Ovary (tissue), 9 donors: ENCODE measurements around the gene PADI1. TPM values are rescaled to one million over a fixed set of nuclear protein-coding genes. Genes with fewer than 3 reads are reported as not detected.

Experiments used
- DNase-seq, 5 donors: peaks; one replicate each; pipeline ENCODE4 v3.0.0-alpha.2; 2019 to 2020
- H3K27ac ChIP-seq, 2 donors: fragments of 200-600 bp; one replicate each; pipeline versions ENCODE4 v1.5.1 to v1.8.0; 2019 to 2022
- H3K27me3 ChIP-seq: fragments of 200-600 bp; one replicate; pipeline ENCODE4 v1.8.0; 2022
- H3K36me3 ChIP-seq: fragments of 200-600 bp; sonication (generic); one replicate; pipeline ENCODE4 v1.5.1; 2019
- H3K4me1 ChIP-seq: one replicate; pipeline ENCODE4 v1.8.1; 2013; ENCODE audit warnings: mild to moderate bottlenecking, moderate library complexity; ENCODE audit not compliant: insufficient read depth
- H3K4me3 ChIP-seq: fragments of 200-600 bp; sonication (generic); one replicate; pipeline ENCODE4 v1.5.1; 2017
- H3K9me3 ChIP-seq, 2 donors: fragments of 200-600 bp in 1 of 2; sonication (generic) in 1 of 2; one replicate each; pipeline versions ENCODE4 v1.5.1 to v1.8.1; 2013 to 2019; ENCODE audit warnings: mild to moderate bottlenecking in 1 of 2, moderate library complexity in 1 of 2
- EP300 ChIP-seq: sonication (generic); formaldehyde crosslinking; IDR thresholded peaks from one replicate; pipeline ENCODE4 v1.6.1; 2017; ENCODE audit warnings: antibody characterized with exemption
- POLR2A ChIP-seq: fragments of 450-650 bp; IDR thresholded peaks from one replicate; pipeline ENCODE4 v1.6.1; 2017; ENCODE audit warnings: antibody characterized with exemption, mild to moderate bottlenecking, moderate library complexity
- WGBS, 3 donors: extraction: QIAGEN DNeasy Blood & Tissue Kit in 1 of 3; methylation state at CpG; one replicate each; pipeline versions ENCODE4 v1.1.5 to v1.1.7; 2013 to 2017; 5-methylcytosine and 5-hydroxymethylcytosine counted together
- intact Hi-C, 4 donors: fragments of 100-400 bp; cut with DNase I; formaldehyde crosslinking; loops; one replicate each; pipeline versions ENCODE4 v1.11.0 to v1.15.1; 2022 to 2023
- polyA plus RNA-seq, 2 donors: library from polyadenylated mRNA; stranded (reverse); fragments of 200-250 nt in 1 of 2; fragments of 350-450 nt in 1 of 2; fragmentation: Illumina TruSeq in 1 of 2; extraction: RNeasy Lipid Tissue Mini Kit (QIAGEN cat#74804) in 1 of 2; gene quantifications; one replicate each; pipeline ENCODE4 v1.2.3, GENCODE V29; 2013 to 2014
- total RNA-seq, 7 donors: library from RNA; depleted of rRNA in 2 of 7; stranded (reverse); fragments of >200 nt in 2 of 7; fragmentation: NEBNext Ultra II Directional in 3 of 7; extraction: Animal tissue kit (Norgen Biotek cat#: 25700) in 3 of 7; gene quantifications; one replicate each; pipeline versions ENCODE4 v1.1.0 to v1.2.4, GENCODE V29; 2016 to 2023
- TF ChIP-seq, protein P1 (sequence below), 3 donors: fragments of 450-650 bp in 2 of 3; fragments of 200-600 bp in 1 of 3; IDR thresholded peaks; one replicate each; pipeline versions ENCODE4 v1.5.1 to v1.8.0; 2016 to 2022; ENCODE audit warnings: antibody characterized with exemption in 3 of 3, mild to moderate bottlenecking in 1 of 3
- donor health status: DM: no; HTN: no; CAD: no; lungs with moderate emphysema.
- donor health status: DM: no; HTN: no; CAD: no.
- donor health status: Bipolar disorder and iron deficiency.
- donor health status: DM: yes; HTN: yes; CAD: no.
- donor health status: DM: no; HTN: no; CAD: no.
- donor health status: DM: yes; HTN: yes; CAD: no.

PADI1 gene
- total and polyA plus RNA-seq, 9 donors: 0.07 TPM; not detected in 8

DNA sequence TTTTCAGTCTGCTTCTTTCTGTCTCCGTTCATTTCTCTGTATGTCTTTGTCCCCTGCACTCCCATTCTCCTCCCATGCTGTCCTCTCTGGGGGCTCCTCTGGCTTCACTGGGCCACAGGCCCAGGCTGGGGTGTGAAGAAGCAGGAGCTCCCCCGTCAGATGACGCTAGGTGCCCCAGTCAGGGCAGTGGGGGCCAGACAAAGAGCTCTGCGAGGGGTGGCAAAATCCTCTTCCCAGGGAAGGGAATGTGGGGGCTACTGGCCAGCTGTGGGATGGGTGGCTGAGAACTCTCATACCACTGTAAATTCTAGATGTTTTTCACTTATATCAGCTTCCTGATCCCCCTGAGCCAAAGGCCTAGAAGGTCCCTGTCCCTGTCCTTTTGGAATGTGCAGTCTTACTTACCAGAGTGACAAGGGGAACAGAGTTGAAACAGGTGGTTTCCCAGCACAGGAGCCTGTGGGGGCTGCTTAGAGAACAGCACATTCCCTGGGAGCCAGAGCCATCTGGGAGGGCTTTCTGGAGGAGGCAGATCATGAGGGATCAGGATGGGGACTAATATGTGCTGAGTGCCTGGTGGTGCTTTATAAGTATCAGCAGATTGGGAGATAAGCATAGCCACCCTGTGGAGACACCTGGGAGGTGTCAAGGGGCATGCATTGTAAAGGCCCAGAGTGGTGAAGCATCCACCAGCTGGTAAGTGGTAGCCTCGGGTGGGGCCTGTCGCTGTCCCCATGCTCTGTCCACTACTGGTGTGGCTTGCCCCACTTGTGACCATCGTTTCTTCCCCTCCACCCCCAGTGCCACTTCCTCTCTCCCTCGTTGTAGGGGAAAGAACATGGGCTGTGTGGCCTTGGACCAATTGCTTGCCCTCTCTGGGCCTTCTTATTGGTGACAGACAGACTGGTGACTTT lies 10.1 kb upstream of the PADI1 start:
- DNase-seq: peak in 1 of 5 donors; percentile 4
- Histone ChIP-seq H3K27me3 (no peaks in the 10 kb centered on the region), H3K4me1 (no peaks in the 10 kb centered on the region), H3K36me3 (no peaks in the 10 kb centered on the region), H3K4me3 (no peak overlapping the region), H3K27ac (no peak overlapping the region), H3K9me3 (no peaks in the 10 kb centered on the region)
- TF ChIP-seq POLR2A: no peak
- TF ChIP-seq, protein P1, sequence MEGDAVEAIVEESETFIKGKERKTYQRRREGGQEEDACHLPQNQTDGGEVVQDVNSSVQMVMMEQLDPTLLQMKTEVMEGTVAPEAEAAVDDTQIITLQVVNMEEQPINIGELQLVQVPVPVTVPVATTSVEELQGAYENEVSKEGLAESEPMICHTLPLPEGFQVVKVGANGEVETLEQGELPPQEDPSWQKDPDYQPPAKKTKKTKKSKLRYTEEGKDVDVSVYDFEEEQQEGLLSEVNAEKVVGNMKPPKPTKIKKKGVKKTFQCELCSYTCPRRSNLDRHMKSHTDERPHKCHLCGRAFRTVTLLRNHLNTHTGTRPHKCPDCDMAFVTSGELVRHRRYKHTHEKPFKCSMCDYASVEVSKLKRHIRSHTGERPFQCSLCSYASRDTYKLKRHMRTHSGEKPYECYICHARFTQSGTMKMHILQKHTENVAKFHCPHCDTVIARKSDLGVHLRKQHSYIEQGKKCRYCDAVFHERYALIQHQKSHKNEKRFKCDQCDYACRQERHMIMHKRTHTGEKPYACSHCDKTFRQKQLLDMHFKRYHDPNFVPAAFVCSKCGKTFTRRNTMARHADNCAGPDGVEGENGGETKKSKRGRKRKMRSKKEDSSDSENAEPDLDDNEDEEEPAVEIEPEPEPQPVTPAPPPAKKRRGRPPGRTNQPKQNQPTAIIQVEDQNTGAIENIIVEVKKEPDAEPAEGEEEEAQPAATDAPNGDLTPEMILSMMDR (IDR thresholded peaks at IDR 0.05): no peak
- no peak for TF ChIP-seq EP300
- intact Hi-C loops: no loop called here
- 72 to 82% (median 75%) methylated on average over 8 of the region's 8 CpGs for WGBS, 3 donors

DNA sequence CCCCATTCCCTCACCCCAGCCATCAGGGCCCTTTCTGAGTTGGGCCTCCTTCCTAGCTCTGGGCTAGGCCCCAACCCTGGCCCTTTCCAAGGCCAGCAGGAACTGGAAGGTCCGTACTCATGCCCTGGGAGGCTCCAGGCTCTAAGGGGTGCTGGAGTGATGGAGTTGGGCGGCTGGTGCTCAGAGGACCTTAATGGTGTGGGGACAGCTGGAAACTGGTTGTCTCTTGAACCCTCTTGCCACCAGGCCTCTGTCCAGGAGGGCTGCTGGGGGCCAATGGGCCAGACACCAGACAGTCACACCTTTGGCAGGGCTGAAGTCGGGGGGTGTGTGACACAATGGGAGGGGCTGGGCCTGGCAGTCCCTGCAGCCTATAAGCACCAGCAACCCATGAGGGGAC lies 9.2 kb upstream of the PADI1 start:
- Histone ChIP-seq H3K4me1 (no peaks in the 10 kb centered on the region), H3K27me3 (no peaks in the 10 kb centered on the region), H3K27ac (no peak overlapping the region), H3K36me3 (no peaks in the 10 kb centered on the region), H3K9me3 (no peaks in the 10 kb centered on the region), H3K4me3 (no peak overlapping the region)
- 81 to 94% (median 82%) methylated on average over 2 to 3 of the region's 3 CpGs for WGBS, 3 donors
- peak in 2 of 5 donors; percentile 6 to 13 for DNase-seq
- intact Hi-C loops: no loop called here
- TF ChIP-seq EP300: no peak
- TF ChIP-seq, protein P1 (IDR thresholded peaks at IDR 0.05): no peak
- no peak for TF ChIP-seq POLR2A

DNA sequence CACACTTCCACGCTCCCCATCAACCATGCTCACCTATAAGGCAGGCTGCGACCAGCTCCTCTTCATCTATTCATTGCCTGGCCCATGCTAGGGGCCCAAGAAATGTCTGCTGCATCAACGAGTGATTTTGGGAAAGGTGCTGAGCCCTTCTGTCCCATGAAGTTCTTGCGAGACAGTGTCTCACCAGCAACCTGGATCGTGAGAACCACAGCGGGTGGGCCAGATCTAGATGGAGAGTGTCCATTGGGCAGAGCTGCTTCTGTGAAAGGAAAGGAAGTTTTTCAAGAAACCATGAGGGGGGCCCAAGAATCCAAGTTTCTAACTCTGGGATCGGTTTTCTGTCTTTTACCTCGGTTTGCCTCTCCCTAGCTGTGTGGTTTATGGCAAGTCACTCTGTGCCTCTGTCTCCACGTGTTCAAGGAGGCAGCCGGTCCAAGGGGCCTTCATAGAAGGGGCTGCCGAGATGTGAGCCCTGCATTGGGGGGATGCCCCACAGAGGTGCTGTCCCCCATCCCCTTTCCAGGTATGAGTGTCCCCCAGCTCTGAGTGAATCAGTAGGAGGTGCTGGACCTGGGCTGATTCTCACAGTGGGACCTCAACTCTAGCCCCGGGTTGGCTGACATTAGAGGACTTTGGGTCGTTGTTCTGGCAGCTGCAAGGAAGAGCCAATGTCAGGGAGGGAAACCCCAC lies 8.3 kb upstream of the PADI1 start:
- Histone ChIP-seq H3K27ac (no peak overlapping the region), H3K9me3 (no peaks in the 10 kb centered on the region), H3K4me1 (no peaks in the 10 kb centered on the region), H3K4me3 (no peak overlapping the region), H3K27me3 (no peaks in the 10 kb centered on the region), H3K36me3 (no peaks in the 10 kb centered on the region)
- WGBS, 3 donors: 87 to 89% (median 88%) methylated on average over 13 of the region's 13 CpGs
- TF ChIP-seq EP300 (no peak), POLR2A (no peak)
- TF ChIP-seq, protein P1 (IDR thresholded peaks at IDR 0.05): no peak
- intact Hi-C loops: no loop called here
- DNase-seq: peak in 1 of 5 donors; percentile 5

DNA sequence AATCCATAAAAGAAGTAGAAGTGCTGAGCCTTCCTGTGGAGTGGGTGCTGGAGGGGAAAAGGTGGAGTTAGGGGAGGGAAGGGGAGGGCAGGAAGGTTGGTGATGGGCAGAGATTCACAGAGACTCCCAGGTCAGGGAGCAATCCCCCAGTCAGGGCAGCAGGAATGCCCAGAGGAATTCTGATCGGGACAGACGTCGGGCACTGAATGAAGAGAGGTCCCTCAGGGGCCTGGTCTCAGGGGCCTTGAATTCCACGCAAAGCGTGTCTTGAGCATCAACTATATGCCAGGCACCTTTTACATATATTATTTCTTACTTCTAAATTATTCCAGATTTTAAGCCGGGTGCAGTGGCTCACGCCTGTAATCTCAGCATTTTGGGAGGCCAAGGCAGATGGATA lies 7.2 kb upstream of the PADI1 start:
- peak in 1 of 5 donors; percentile 4 for DNase-seq

More for the DNA sequence above, 7.2 kb upstream of the PADI1 start:
- no peak overlapping the region for H3K27ac ChIP-seq
- WGBS, 3 donors: 93 to 95% (median 93%) methylated on average over 7 of the region's 7 CpGs
- no peaks in the 10 kb centered on the region for H3K9me3 ChIP-seq
- no peaks in the 10 kb centered on the region for H3K4me1 ChIP-seq
- H3K27me3 ChIP-seq: no peaks in the 10 kb centered on the region
- TF ChIP-seq POLR2A: no peak
- TF ChIP-seq EP300: no peak
- TF ChIP-seq, protein P1 (IDR thresholded peaks at IDR 0.05): no peak
- intact Hi-C loops: no loop called here
- no peaks in the 10 kb centered on the region for H3K36me3 ChIP-seq
- no peak overlapping the region for H3K4me3 ChIP-seq
